Measurements from ENCODE around the gene GPANK1. TPM values are rescaled to one million over a fixed set of nuclear protein-coding genes. Genes with fewer than 3 reads are reported as not detected.
A peak's percentile ranks its signal among the peaks of the same experiment; 100 is the strongest.

GPANK1 gene
- total and polyA plus RNA-seq, 9 of the 15 experiments (the other 6 are each of a cell fraction or from before 2014, with no cell fraction given), result 32.2 to 111 (median 46.3) TPM

DNA sequence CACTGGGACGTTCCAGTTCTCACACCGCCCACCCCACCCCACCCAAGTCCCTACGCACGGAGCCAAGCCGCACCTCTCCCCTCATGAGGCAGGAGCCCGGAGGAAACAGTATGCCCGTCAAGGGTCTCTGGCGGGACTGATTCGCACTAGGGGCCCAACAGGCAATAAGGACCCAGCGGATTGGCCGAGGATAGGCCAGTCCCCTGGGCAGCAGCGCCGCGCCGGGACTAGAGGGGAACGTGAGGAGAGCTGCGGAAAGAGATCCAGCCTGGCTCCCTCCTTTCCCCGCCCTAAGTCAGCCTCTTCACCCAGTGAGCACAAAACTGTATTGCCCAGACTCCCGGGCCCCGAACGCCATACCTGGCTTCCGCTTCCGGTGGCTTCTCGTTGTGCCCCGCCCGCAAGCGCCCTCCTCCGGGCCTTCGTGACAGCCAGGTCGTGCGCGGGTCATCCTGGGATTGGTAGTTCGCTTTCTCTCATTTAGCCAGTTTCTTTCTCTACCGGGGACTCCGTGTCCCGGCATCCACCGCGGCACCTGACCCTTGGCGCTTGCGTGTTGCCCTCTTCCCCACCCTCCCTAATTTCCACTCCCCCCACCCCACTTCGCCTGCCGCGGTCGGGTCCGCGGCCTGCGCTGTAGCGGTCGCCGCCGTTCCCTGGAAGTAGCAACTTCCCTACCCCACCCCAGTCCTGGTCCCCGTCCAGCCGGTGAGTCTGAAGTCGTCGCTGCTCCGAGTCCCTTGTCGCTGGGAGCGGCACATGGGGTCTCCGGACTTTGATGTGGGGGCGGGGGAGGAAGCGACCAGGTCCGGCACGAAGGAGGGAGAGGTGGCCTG is 922 bp upstream of the GPANK1 start, which contains the start of gene CSNK2B (continued):
- TF ChIP-seq, protein P1, sequence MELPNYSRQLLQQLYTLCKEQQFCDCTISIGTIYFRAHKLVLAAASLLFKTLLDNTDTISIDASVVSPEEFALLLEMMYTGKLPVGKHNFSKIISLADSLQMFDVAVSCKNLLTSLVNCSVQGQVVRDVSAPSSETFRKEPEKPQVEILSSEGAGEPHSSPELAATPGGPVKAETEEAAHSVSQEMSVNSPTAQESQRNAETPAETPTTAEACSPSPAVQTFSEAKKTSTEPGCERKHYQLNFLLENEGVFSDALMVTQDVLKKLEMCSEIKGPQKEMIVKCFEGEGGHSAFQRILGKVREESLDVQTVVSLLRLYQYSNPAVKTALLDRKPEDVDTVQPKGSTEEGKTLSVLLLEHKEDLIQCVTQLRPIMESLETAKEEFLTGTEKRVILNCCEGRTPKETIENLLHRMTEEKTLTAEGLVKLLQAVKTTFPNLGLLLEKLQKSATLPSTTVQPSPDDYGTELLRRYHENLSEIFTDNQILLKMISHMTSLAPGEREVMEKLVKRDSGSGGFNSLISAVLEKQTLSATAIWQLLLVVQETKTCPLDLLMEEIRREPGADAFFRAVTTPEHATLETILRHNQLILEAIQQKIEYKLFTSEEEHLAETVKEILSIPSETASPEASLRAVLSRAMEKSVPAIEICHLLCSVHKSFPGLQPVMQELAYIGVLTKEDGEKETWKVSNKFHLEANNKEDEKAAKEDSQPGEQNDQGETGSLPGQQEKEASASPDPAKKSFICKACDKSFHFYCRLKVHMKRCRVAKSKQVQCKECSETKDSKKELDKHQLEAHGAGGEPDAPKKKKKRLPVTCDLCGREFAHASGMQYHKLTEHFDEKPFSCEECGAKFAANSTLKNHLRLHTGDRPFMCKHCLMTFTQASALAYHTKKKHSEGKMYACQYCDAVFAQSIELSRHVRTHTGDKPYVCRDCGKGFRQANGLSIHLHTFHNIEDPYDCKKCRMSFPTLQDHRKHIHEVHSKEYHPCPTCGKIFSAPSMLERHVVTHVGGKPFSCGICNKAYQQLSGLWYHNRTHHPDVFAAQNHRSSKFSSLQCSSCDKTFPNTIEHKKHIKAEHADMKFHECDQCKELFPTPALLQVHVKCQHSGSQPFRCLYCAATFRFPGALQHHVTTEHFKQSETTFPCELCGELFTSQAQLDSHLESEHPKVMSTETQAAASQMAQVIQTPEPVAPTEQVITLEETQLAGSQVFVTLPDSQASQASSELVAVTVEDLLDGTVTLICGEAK (IDR thresholded peaks at IDR 0.05), result peak; percentile 98
- TF ChIP-seq, protein P1 (CRISPR knock-in tag; IDR thresholded peaks at IDR 0.05), result no peak
- TF ChIP-seq KDM1A (IDR thresholded peaks at IDR 0.05) (no peak), TAF1 (IDR thresholded peaks at IDR 0.05; ENCODE audit: control insufficient read depth, extremely low read depth, insufficient read depth, low read length, severe bottlenecking) (peak; percentile 93), CREB3L1 (IDR thresholded peaks at IDR 0.05; ENCODE audit: borderline replicate concordance, low read depth) (peak; percentile 77), EZH2 (IDR thresholded peaks at IDR 0.05; ENCODE audit: borderline replicate concordance, low read depth, low read length) (no peak), HMG20A (CRISPR knock-in tag; conservative IDR thresholded peaks at IDR 0.05) (peak; percentile 74; the same call in 1 of the 2 replicates), PML (IDR thresholded peaks at IDR 0.05; ENCODE audit: low read length) (peak; percentile 91), GTF2B (IDR thresholded peaks at IDR 0.05; ENCODE audit: extremely low read depth, insufficient read length) (no peak), HDGF (IDR thresholded peaks at IDR 0.05) (peak; percentile 54; the same call in 1 of the 2 replicates), CBFA2T2 (conservative IDR thresholded peaks at IDR 0.05) (no peak)
- TF ChIP-seq, protein P2, sequence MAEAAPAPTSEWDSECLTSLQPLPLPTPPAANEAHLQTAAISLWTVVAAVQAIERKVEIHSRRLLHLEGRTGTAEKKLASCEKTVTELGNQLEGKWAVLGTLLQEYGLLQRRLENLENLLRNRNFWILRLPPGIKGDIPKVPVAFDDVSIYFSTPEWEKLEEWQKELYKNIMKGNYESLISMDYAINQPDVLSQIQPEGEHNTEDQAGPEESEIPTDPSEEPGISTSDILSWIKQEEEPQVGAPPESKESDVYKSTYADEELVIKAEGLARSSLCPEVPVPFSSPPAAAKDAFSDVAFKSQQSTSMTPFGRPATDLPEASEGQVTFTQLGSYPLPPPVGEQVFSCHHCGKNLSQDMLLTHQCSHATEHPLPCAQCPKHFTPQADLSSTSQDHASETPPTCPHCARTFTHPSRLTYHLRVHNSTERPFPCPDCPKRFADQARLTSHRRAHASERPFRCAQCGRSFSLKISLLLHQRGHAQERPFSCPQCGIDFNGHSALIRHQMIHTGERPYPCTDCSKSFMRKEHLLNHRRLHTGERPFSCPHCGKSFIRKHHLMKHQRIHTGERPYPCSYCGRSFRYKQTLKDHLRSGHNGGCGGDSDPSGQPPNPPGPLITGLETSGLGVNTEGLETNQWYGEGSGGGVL (CRISPR knock-in tag; IDR thresholded peaks at IDR 0.05), result no peak
